ENCODE results near the gene FGFRL1.

DNA sequence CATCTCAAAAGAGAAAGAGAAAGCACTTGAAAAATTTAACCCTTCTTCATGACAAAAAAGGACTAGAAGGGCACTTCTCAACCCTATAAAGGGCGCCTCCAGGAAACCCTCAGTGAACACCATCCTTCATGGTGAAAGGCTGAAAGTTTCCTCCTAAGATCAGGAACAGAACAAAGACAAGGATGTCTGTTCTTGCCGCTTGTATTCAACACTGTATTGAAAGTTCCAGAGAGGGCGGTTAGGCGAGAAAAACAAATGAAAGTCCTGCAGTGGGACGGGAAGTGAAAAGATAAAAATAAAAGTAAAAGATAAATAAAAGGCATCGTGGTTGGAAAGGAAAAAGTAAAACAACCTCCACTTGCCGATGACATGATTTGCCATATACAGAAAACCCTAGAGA lies 51.0 kb downstream of the FGFRL1 start:
- TF ChIP-seq, protein P1, sequence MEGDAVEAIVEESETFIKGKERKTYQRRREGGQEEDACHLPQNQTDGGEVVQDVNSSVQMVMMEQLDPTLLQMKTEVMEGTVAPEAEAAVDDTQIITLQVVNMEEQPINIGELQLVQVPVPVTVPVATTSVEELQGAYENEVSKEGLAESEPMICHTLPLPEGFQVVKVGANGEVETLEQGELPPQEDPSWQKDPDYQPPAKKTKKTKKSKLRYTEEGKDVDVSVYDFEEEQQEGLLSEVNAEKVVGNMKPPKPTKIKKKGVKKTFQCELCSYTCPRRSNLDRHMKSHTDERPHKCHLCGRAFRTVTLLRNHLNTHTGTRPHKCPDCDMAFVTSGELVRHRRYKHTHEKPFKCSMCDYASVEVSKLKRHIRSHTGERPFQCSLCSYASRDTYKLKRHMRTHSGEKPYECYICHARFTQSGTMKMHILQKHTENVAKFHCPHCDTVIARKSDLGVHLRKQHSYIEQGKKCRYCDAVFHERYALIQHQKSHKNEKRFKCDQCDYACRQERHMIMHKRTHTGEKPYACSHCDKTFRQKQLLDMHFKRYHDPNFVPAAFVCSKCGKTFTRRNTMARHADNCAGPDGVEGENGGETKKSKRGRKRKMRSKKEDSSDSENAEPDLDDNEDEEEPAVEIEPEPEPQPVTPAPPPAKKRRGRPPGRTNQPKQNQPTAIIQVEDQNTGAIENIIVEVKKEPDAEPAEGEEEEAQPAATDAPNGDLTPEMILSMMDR (IDR thresholded peaks at IDR 0.05; ENCODE audit: low read length) = no peak
- no peak for TF ChIP-seq EZH2 (IDR thresholded peaks at IDR 0.05; ENCODE audit: borderline replicate concordance, low read length)

Measured in OCI-LY1 (cell line).